ENCODE results near the gene TENM3.

DNA sequence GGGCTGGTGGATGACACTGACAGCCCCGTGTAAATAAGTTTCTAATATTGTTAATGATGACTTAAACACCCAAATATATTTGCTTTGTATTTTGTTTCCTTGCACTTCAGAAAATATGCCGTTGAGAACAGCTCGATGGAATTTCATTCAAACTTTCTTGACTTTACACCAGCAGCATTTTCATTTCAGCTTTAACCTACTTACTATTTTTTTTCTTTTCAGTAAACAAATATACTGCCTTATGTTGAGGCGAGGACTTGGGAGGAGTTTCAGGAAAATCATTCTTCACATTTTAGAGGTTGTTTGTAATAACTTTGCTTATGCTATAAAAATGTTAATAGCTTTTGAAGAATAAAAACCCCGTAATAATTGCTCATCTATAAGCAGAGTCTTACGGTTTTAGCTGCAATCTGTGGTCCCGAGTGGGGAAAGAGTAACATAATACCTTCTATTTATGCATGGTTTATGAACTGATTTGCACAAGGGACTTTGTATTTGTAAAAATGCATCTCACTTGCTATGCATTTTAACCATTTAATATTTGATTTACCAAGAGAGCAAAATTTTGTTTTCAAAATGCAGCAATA lies 14.1 kb upstream of the TENM3 start:
- TF ChIP-seq, protein P1, sequence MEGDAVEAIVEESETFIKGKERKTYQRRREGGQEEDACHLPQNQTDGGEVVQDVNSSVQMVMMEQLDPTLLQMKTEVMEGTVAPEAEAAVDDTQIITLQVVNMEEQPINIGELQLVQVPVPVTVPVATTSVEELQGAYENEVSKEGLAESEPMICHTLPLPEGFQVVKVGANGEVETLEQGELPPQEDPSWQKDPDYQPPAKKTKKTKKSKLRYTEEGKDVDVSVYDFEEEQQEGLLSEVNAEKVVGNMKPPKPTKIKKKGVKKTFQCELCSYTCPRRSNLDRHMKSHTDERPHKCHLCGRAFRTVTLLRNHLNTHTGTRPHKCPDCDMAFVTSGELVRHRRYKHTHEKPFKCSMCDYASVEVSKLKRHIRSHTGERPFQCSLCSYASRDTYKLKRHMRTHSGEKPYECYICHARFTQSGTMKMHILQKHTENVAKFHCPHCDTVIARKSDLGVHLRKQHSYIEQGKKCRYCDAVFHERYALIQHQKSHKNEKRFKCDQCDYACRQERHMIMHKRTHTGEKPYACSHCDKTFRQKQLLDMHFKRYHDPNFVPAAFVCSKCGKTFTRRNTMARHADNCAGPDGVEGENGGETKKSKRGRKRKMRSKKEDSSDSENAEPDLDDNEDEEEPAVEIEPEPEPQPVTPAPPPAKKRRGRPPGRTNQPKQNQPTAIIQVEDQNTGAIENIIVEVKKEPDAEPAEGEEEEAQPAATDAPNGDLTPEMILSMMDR (IDR thresholded peaks at IDR 0.05; ENCODE audit: borderline replicate concordance, extremely low read depth, low read length, poor library complexity, severe bottlenecking): no peak
- TF ChIP-seq EZH2 (IDR thresholded peaks at IDR 0.05; ENCODE audit: borderline replicate concordance, low read depth, low read length, severe bottlenecking): no peak
